DMS114 treated with DMSO at 0.1 percent for 48 hours (cell line): ENCODE measurements around the gene TLCD1.

Source experiments
- DNase-seq: peaks from one replicate; lab custom pipeline; 2025; ENCODE audit not compliant: unreplicated experiment; lab: John Stamatoyannopoulos, UW

Gene TLCD1, protein sequence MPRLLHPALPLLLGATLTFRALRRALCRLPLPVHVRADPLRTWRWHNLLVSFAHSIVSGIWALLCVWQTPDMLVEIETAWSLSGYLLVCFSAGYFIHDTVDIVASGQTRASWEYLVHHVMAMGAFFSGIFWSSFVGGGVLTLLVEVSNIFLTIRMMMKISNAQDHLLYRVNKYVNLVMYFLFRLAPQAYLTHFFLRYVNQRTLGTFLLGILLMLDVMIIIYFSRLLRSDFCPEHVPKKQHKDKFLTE

GRCh38 chr17:28726226-28726626 lies at the start of gene TLCD1:
TSS of gene TLCD1 (minus strand) at chr17:28726233. CDS start at chr17:28726097, 136 bp downstream.
- peak; percentile 24 for DNase-seq

GRCh38 chr17:28774206-28774605 lies 48.2 kb upstream of the TLCD1 start:
- DNase-seq, result no peak

GRCh38 chr17:28773736-28774135 lies 47.7 kb upstream of the TLCD1 start:
- no peak for DNase-seq

- DNase-seq, result no peak
Measured at GRCh38 chr17:28765038-28765437, 39.0 kb upstream of the TLCD1 start.

GRCh38 chr17:28763804-28764266 lies 37.8 kb upstream of the TLCD1 start:
- peak; percentile 44 for DNase-seq

DNA sequence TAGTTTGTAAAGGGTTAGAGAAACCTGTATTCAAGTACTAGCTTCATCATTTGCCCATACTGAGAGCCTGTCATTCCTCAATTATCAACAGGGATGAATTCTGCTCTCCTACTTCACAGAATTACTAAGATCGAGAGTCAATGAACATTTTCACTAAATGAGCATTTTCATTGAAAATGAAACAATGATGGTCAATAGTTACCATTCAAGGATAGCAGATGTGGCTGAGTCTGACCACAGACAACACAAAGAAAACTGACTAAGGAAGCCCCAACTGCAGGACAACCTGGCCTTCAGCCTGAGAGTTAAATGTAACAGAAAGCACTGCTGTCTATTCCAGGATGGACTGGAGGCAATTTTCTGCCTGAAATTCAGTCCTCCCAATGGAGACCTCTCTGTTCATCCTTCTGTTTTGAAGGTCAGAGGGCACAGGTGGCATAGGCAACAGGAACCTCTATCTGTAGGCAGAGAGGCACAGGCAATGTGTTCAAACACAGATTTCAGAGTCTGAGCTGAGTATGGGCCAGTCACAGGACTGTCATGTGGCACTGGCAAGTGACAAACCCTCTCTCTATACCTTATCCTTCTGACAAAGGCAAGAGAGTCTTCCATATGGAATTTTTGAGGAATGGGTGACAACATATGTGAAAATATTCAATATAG lies 37.2 kb upstream of the TLCD1 start:
- no peak for DNase-seq

DNA sequence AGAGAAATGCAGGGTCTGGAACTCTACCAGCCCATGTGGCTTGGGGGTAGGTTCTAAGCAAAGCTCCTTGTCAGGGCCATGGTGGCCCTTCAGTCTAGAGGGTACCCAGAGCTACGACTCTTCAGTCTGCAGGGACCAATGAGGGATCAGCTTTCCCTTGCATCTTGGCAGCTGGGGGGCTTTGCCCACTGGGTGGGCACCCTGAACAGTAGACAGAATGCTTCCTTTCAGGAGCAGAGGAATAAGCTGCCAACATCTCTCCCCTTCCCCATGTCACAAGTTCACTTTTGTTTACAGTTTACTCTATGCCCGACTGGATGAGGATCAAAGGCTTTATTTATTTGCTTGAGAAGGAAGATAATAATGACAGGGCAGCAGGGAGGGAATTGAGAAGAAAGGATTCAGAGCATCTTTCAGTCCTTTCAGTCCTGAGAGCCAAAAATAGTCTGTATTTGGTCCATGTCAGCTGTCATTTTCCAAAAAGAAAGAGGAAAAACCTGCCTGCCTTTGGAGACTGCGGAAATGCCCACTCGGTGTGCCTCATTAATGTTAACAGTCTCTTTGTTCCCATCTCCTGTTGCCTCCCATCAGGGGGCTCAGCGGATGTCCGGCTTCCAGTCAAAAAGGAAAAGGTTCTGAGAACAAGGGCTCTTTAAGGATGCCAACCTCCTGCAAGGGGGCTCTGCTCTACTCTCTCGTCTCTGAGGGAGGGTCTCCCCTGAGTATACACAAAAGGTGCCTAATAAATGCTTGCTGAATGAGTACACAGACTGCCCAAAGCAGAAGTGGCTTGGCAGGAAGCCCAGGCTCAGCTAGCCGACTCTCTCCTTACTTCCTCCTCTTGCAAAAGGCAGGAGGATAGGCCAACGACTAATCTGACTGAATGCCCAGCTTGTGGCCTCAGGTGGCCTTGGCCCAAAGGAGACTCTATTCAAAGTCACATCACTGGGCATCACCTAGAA lies 34.8 kb upstream of the TLCD1 start:
- no peak for DNase-seq

- DNase-seq, result no peak
Measured at GRCh38 chr17:28759256-28759865, 33.3 kb upstream of the TLCD1 start.

GRCh38 chr17:28758411-28759121 lies 32.5 kb upstream of the TLCD1 start:
- no peak for DNase-seq

DNA sequence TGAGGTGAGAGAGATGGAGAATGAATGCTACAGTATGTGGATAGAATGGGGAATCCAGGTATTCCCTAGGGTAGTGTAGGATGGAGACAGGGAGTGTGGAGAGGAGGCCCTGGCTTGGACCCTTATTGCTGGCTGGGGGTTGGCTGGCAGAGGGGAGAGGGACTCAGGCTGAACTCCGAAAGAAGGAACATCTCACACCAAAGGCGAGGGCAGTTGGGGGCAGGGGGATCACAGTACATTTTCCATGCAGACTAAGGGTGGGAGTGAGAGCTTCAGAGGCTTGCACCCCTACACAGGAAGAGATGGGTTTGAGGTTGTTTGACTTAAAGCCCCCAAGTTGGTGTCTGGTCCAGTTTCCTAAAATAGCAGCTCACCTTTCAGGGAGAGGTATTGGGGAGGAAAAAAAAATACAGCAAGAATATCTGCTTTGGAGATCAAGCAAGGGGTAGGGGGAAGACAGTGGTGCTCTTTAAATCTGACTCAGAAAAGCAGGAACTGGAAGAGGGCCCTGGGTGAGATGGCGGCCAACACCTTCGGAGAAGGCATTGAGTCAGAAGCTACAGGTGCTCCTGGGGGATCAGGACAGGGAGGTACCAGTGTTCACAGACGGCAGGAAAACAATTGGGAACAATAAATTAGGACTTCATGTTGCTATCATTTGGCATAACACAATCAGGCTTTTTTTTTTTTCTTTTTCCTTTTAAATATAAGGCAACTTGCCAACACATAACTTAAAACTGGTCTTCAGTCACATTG lies 30.2 kb upstream of the TLCD1 start:
- DNase-seq, result no peak

DNA sequence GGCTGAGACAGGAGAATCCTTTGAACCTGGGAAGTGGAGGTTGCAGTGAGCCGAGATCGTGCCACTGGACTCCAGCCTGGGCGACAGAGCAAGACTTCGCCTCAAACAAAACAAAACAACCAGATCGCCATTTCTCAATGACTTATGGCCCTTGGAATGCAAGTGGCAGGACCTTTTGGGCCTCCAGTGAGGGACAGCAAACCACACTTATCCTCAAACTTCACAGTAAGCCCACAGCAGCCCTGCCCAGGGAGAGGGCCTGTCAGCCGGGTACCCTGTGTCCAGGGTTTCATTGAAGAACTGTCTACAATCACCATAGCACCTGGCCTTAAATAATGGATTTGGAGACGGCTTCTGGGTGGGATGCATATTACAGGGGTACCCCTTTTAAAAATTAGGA lies 29.5 kb upstream of the TLCD1 start:
- DNase-seq, result no peak

GRCh38 chr17:28751600-28752366 lies 25.8 kb upstream of the TLCD1 start:
- no peak for DNase-seq

- DNase-seq, result peak; percentile 80
Measured at GRCh38 chr17:28750178-28751047, 24.4 kb upstream of the TLCD1 start.

GRCh38 chr17:28749516-28750177 lies 23.6 kb upstream of the TLCD1 start:
- DNase-seq, result no peak

DNA sequence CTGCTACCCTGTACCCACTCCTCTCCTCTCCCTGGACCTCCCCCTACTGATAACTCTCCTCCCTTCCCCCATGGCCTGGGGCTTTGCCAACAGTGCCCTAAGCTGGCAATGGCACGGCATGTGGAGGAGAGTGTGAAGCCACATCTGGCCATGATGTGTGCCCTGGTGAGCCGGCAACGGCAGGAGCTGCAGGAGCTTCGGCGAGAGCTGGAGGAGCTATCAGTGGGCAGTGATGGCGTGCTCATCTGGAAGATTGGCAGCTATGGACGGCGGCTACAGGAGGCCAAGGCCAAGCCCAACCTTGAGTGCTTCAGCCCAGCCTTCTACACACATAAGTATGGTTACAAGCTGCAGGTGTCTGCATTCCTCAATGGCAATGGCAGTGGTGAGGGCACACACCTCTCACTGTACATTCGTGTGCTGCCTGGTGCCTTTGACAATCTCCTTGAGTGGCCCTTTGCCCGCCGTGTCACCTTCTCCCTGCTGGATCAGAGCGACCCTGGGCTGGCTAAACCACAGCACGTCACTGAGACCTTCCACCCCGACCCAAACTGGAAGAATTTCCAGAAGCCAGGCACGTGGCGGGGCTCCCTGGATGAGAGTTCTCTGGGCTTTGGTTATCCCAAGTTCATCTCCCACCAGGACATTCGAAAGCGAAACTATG lies 23.0 kb upstream of the TLCD1 start:
- DNase-seq, result no peak

GRCh38 chr17:28747801-28748750 lies 22.0 kb upstream of the TLCD1 start:
- DNase-seq, result no peak
